CD4-positive, alpha-beta T cell (primary cell): ENCODE data around the gene DES. TPM values are rescaled to one million over a fixed set of nuclear protein-coding genes. Genes with fewer than 3 reads are reported as not detected.

ENCODE experiments used
- ATAC-seq: fragments of 200-7000 bp; cut with Tn5 transposase; one replicate; pipeline ENCODE4 v1.10.0; 2022; ENCODE audit warnings: mild to moderate bottlenecking; ENCODE audit not compliant: poor library complexity
- CTCF ChIA-PET: fragments of 350-600 bp; sonication (Branson Sonifier 250); formaldehyde crosslinking; loops from one replicate; lab custom pipeline; 2021; ENCODE audit warnings: antibody characterized with exemption, inconsistent platforms; lab: Charles Lee
- POLR2A ChIA-PET: fragments of 350-600 bp; sonication (Branson Sonifier 250); formaldehyde crosslinking; loops from one replicate; lab custom pipeline; 2021; ENCODE audit warnings: antibody characterized with exemption, inconsistent platforms; lab: Charles Lee
- DNase-seq, 14 experiments: peaks; one replicate each; pipeline ENCODE4 v3.0.0-alpha.2; 2013 to 2020; ENCODE audit warnings: mixed read lengths in 2 of 14
- H3K27ac ChIP-seq, 2 donors: one replicate each; pipeline versions ENCODE4 v1.5.1 to v1.7.0; 2013; ENCODE audit warnings: low read length in 2 of 2, low read depth in 1 of 2, mild to moderate bottlenecking in 1 of 2
- H3K27me3 ChIP-seq, 2 experiments: 1 replicate in 1 of 2; 2 replicates in 1 of 2; pipeline versions ENCODE4 v1.6.1 to v1.7.0; 2013; ENCODE audit warnings: low read length in 2 of 2, control low read depth in 1 of 2, mild to moderate bottlenecking in 1 of 2, moderate library complexity in 1 of 2; ENCODE audit not compliant: insufficient read depth in 2 of 2, control insufficient read depth in 1 of 2
- H3K36me3 ChIP-seq: one replicate; pipeline ENCODE4 v1.6.1; 2013; ENCODE audit warnings: low read length, control low read depth; ENCODE audit not compliant: insufficient read depth
- H3K4me1 ChIP-seq: one replicate; pipeline ENCODE4 v1.6.1; 2013; ENCODE audit warnings: low read length, control low read depth; ENCODE audit not compliant: insufficient read depth
- H3K4me3 ChIP-seq: one replicate; pipeline ENCODE4 v1.5.1; 2013; ENCODE audit warnings: mild to moderate bottlenecking, low read length, moderate library complexity
- H3K9me3 ChIP-seq, 2 experiments: 1 replicate in 1 of 2; 2 replicates in 1 of 2; pipeline versions ENCODE4 v1.6.1 to v1.7.0; 2013; ENCODE audit warnings: low read length in 2 of 2, mild to moderate bottlenecking in 2 of 2, control low read depth in 1 of 2, moderate library complexity in 1 of 2; ENCODE audit not compliant: control insufficient read depth in 1 of 2, insufficient read depth in 1 of 2
- H3K27ac Mint-ChIP-seq: one replicate; pipeline ENCODE4 v1.8.0; 2020; ENCODE audit warnings: mixed read lengths
- H3K27me3 Mint-ChIP-seq: one replicate; pipeline ENCODE4 v1.8.0; 2021; ENCODE audit warnings: mixed read lengths
- H3K36me3 Mint-ChIP-seq: one replicate; pipeline ENCODE4 v1.8.0; 2021; ENCODE audit warnings: low read depth, mixed read lengths
- H3K4me1 Mint-ChIP-seq: one replicate; pipeline ENCODE4 v1.8.0; 2021; ENCODE audit warnings: low read depth, mixed read lengths
- H3K4me3 Mint-ChIP-seq: one replicate; pipeline ENCODE4 v1.8.0; 2020; ENCODE audit warnings: mild to moderate bottlenecking, mixed read lengths
- H3K9me3 Mint-ChIP-seq: one replicate; pipeline ENCODE4 v1.8.0; 2020; ENCODE audit warnings: mixed read lengths
- intact Hi-C, 2 experiments: fragments of 100-400 bp; cut with DNase I in 1 of 2; cut with micrococcal nuclease in 1 of 2; formaldehyde crosslinking; loops; one replicate each; pipeline versions ENCODE4 v1.15.1 to v1.9.0; 2023 to 2025; cut with DNase I, micrococcal nuclease
- total RNA-seq, 174 experiments: library from RNA in 2 of 174; stranded (reverse) in 2 of 174; gene quantifications; one replicate each; pipeline ENCODE4 v1.2.3 and lab custom pipeline; 2021 to 2026
- TF ChIP-seq, protein P1 (sequence below): fragments of 200-600 bp; IDR thresholded peaks from one replicate; pipeline ENCODE4 v1.8.0; 2022; ENCODE audit warnings: antibody characterized with exemption, mild to moderate bottlenecking

The DES gene
- total RNA-seq, 2 experiments from 2014 or later, result not detected

GRCh38 chr2:219444566-219445091 is 26.5 kb downstream of the DES start:
- ATAC-seq, result no peak
- H3K27me3 ChIP-seq, result peaks cover 23 to 26% of the 10 kb centered on the region in 2 experiments
- intact Hi-C loops, result loop anchor here in 1 of 2 experiments (5.0 kb wide), 3 partner anchors 57 to 153 kb away; partner anchors contain the start of genes DNPEP and STK11IP
- Mint-ChIP-seq H3K4me3 (peak overlapping the region; percentile 48), H3K36me3 (no peaks in the 10 kb centered on the region), H3K27me3 (peaks cover 36% of the 10 kb centered on the region), H3K27ac (no peak overlapping the region), H3K4me1 (peaks cover 22% of the 10 kb centered on the region), H3K9me3 (no peaks in the 10 kb centered on the region)
- H3K4me1 ChIP-seq, result peaks cover 12% of the 10 kb centered on the region
- ChIA-PET POLR2A (no interaction called here), CTCF (no interaction called here)
- no peak for DNase-seq
- TF ChIP-seq, protein P1, sequence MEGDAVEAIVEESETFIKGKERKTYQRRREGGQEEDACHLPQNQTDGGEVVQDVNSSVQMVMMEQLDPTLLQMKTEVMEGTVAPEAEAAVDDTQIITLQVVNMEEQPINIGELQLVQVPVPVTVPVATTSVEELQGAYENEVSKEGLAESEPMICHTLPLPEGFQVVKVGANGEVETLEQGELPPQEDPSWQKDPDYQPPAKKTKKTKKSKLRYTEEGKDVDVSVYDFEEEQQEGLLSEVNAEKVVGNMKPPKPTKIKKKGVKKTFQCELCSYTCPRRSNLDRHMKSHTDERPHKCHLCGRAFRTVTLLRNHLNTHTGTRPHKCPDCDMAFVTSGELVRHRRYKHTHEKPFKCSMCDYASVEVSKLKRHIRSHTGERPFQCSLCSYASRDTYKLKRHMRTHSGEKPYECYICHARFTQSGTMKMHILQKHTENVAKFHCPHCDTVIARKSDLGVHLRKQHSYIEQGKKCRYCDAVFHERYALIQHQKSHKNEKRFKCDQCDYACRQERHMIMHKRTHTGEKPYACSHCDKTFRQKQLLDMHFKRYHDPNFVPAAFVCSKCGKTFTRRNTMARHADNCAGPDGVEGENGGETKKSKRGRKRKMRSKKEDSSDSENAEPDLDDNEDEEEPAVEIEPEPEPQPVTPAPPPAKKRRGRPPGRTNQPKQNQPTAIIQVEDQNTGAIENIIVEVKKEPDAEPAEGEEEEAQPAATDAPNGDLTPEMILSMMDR, result no peak
- H3K36me3 ChIP-seq, result no peaks in the 10 kb centered on the region
- H3K9me3 ChIP-seq, result peaks cover 0 to 3% of the 10 kb centered on the region in 2 experiments
- H3K4me3 ChIP-seq, result no peak overlapping the region
- no peak overlapping the region for H3K27ac ChIP-seq

GRCh38 chr2:219445220-219445640 is 27.1 kb downstream of the DES start:
- Mint-ChIP-seq H3K27ac (no peak overlapping the region), H3K36me3 (no peaks in the 10 kb centered on the region), H3K4me3 (peak overlapping the region; percentile 25), H3K4me1 (peaks cover 22% of the 10 kb centered on the region), H3K9me3 (no peaks in the 10 kb centered on the region), H3K27me3 (peaks cover 42% of the 10 kb centered on the region)
- H3K27me3 ChIP-seq, result peaks cover 26 to 28% of the 10 kb centered on the region in 2 experiments
- intact Hi-C loops, result no loop called here
- DNase-seq, result no peak
- H3K4me1 ChIP-seq, result peaks cover 12% of the 10 kb centered on the region
- H3K36me3 ChIP-seq, result no peaks in the 10 kb centered on the region
- TF ChIP-seq, protein P1, result no peak
- ChIA-PET POLR2A (no interaction called here), CTCF (no interaction called here)
- H3K27ac ChIP-seq, result no peak overlapping the region
- no peak for ATAC-seq
- H3K4me3 ChIP-seq, result no peak overlapping the region
- peaks cover 0 to 4% of the 10 kb centered on the region in 2 experiments for H3K9me3 ChIP-seq

GRCh38 chr2:219446101-219446504 is 27.9 kb downstream of the DES start:
- H3K36me3 ChIP-seq, result no peaks in the 10 kb centered on the region
- H3K36me3 Mint-ChIP-seq, result no peaks in the 10 kb centered on the region
- DNase-seq (no peak), ATAC-seq (no peak)
- no peak overlapping the region for H3K27ac ChIP-seq
- no peak overlapping the region for H3K4me3 ChIP-seq
- peaks cover 45% of the 10 kb centered on the region for H3K27me3 Mint-ChIP-seq
- ChIA-PET CTCF (no interaction called here), POLR2A (no interaction called here)
- H3K4me1 ChIP-seq, result peaks cover 11% of the 10 kb centered on the region
- H3K9me3 Mint-ChIP-seq, result no peaks in the 10 kb centered on the region
- peaks cover 0 to 4% of the 10 kb centered on the region in 2 experiments for H3K9me3 ChIP-seq
- TF ChIP-seq, protein P1, result no peak
- H3K4me1 Mint-ChIP-seq, result peaks cover 17% of the 10 kb centered on the region
- H3K4me3 Mint-ChIP-seq, result peak overlapping the region; percentile 51
- no peak overlapping the region for H3K27ac Mint-ChIP-seq
- intact Hi-C loops, result no loop called here
- peaks cover 30% of the 10 kb centered on the region in 2 experiments for H3K27me3 ChIP-seq
